IMR-90 (cell line): Measurements from ENCODE around the gene NRP1. TPM values are rescaled to one million over a fixed set of nuclear protein-coding genes. Genes with fewer than 3 reads are reported as not detected.

ENCODE experiments used
- ATAC-seq: fragments of 200-7000 bp; cut with Tn5 transposase; 2 replicates; pipeline ENCODE4 v1.9.1; 2020; ENCODE audit warnings: low read depth, mild to moderate bottlenecking, moderate library complexity
- BruUV-seq: library from RNA; stranded (reverse); fragments of 400-500 nt; replicated peaks from 2 replicates; lab custom pipeline; 2021; lab: Mats Ljungman, UMichigan
- CTCF ChIA-PET: fragments of 300-600 bp; formaldehyde crosslinking; extraction: SDS; loops from one replicate; lab custom pipeline; 2021; ENCODE audit warnings: antibody characterized with exemption; lab: Yijun Ruan, JAX
- POLR2A ChIA-PET: fragments of 300-600 bp; sonication (Branson Sonifier 250); formaldehyde crosslinking; loops from one replicate; lab custom pipeline; 2022; ENCODE audit warnings: antibody characterized with exemption; ENCODE audit not compliant: unreplicated experiment; lab: Charles Lee
- DNase-seq: peaks from one replicate; pipeline ENCODE4 v3.0.0; 2013
- H2AFZ ChIP-seq: replicated peaks from 2 replicates; pipeline ENCODE3; 2013; ENCODE audit warnings: low read length, mild to moderate bottlenecking; ENCODE audit not compliant: poor library complexity
- H2AK5ac ChIP-seq: 2 replicates; pipeline ENCODE4 v1.6.1; 2013; ENCODE audit warnings: low read depth, low read length, inconsistent platforms
- H2AK9ac ChIP-seq: replicated peaks from 2 replicates; pipeline ENCODE3; 2013; ENCODE audit warnings: mild to moderate bottlenecking, low read depth, low read length, moderate library complexity; ENCODE audit not compliant: poor library complexity
- H2BK120ac ChIP-seq: 2 replicates; pipeline ENCODE4 v1.6.1; 2013; ENCODE audit warnings: low read depth, low read length, inconsistent platforms
- H2BK15ac ChIP-seq: 3 replicates; pipeline ENCODE4 v1.6.1; 2013; ENCODE audit warnings: low read depth, low read length, inconsistent platforms
- H2BK20ac ChIP-seq: 2 replicates; pipeline ENCODE4 v1.6.1; 2013; ENCODE audit warnings: low read depth, mild to moderate bottlenecking, inconsistent platforms, low read length, moderate library complexity
- H2BK5ac ChIP-seq: 2 replicates; pipeline ENCODE4 v1.6.1; 2013; ENCODE audit warnings: mild to moderate bottlenecking, low read depth, low read length, inconsistent platforms; ENCODE audit not compliant: poor library complexity, severe bottlenecking
- H3K14ac ChIP-seq: replicated peaks from 2 replicates; pipeline ENCODE4 v1.6.1; 2013; ENCODE audit warnings: low read depth, low read length, inconsistent platforms
- H3K18ac ChIP-seq: 2 replicates; pipeline ENCODE4 v1.6.1; 2013; ENCODE audit warnings: low read depth, low read length, control low read depth
- H3K23ac ChIP-seq: 2 replicates; pipeline ENCODE4 v1.6.1; 2013; ENCODE audit warnings: low read depth, low read length, inconsistent platforms
- H3K27ac ChIP-seq: 2 replicates; pipeline ENCODE4 v1.5.1; 2013; ENCODE audit warnings: mild to moderate bottlenecking, control low read depth, low read length; ENCODE audit not compliant: insufficient read depth
- H3K27me3 ChIP-seq: 2 replicates; pipeline ENCODE4 v1.6.1; 2013; ENCODE audit warnings: low read length; ENCODE audit not compliant: control insufficient read depth, insufficient read depth
- H3K36me3 ChIP-seq: 2 replicates; pipeline ENCODE4 v1.6.1; 2013; ENCODE audit warnings: low read length, mixed read lengths; ENCODE audit not compliant: control insufficient read depth, insufficient read depth
- H3K4ac ChIP-seq: 2 replicates; pipeline ENCODE4 v1.6.1; 2013; ENCODE audit warnings: low read depth, low read length, inconsistent platforms
- H3K4me1 ChIP-seq: 2 replicates; pipeline ENCODE4 v1.6.1; 2013; ENCODE audit warnings: low read length, mixed read lengths; ENCODE audit not compliant: control insufficient read depth, insufficient read depth
- H3K4me2 ChIP-seq: 2 replicates; pipeline ENCODE4 v1.6.1; 2013; ENCODE audit warnings: low read depth, mild to moderate bottlenecking, control low read depth, low read length, moderate library complexity
- H3K4me3 ChIP-seq: 2 replicates; pipeline ENCODE4 v1.5.1; 2013; ENCODE audit warnings: low read depth, mild to moderate bottlenecking, control low read depth, low read length, moderate library complexity; ENCODE audit not compliant: insufficient read depth
- H3K56ac ChIP-seq: 2 replicates; pipeline ENCODE4 v1.6.1; 2013; ENCODE audit warnings: low read length, inconsistent platforms; ENCODE audit not compliant: insufficient read depth; ENCODE audit errors: extremely low read depth
- H3K79me1 ChIP-seq, 2 experiments: 2 replicates each; pipeline ENCODE4 v1.6.1; 2013; ENCODE audit warnings: low read length in 2 of 2, inconsistent platforms in 1 of 2, low read depth in 1 of 2
- H3K9ac ChIP-seq: 2 replicates; pipeline ENCODE4 v1.6.1; 2013; ENCODE audit warnings: low read depth, low read length, control low read depth
- H3K9me1 ChIP-seq: 2 replicates; pipeline ENCODE4 v1.6.1; 2013; ENCODE audit warnings: low read length, inconsistent platforms; ENCODE audit not compliant: insufficient read depth
- H3K9me3 ChIP-seq: 2 replicates; pipeline ENCODE4 v1.6.1; 2013; ENCODE audit warnings: low read length; ENCODE audit not compliant: control insufficient read depth, insufficient read depth
- H4K20me1 ChIP-seq: 2 replicates; pipeline ENCODE4 v1.6.1; 2013; ENCODE audit warnings: low read length, inconsistent platforms; ENCODE audit not compliant: insufficient read depth
- H4K5ac ChIP-seq: 2 replicates; pipeline ENCODE4 v1.6.1; 2013; ENCODE audit warnings: mild to moderate bottlenecking, low read depth, low read length, control low read depth
- H4K8ac ChIP-seq, 2 experiments: 2 replicates each; pipeline ENCODE4 v1.6.1; 2013; ENCODE audit warnings: low read depth in 2 of 2, low read length in 2 of 2, control low read depth in 1 of 2, inconsistent platforms in 1 of 2
- H4K91ac ChIP-seq: 2 replicates; pipeline ENCODE4 v1.6.1; 2013; ENCODE audit warnings: low read depth, low read length, inconsistent platforms; ENCODE audit not compliant: insufficient read depth
- BHLHE40 ChIP-seq: fragments of 150-350 bp; IDR thresholded peaks from 2 replicates; pipeline ENCODE4 v1.6.1; 2016; ENCODE audit warnings: mild to moderate bottlenecking, low read depth, low read length
- CHD1 ChIP-seq: IDR thresholded peaks from 2 replicates; pipeline ENCODE4 v1.6.1; 2012; ENCODE audit warnings: low read depth, low read length, improper control_type of control experiment
- ELK1 ChIP-seq: fragments of 150-350 bp; IDR thresholded peaks from 2 replicates; pipeline ENCODE4 v1.6.1; 2016; ENCODE audit warnings: low read depth, mild to moderate bottlenecking, low read length, moderate library complexity, borderline replicate concordance
- FOS ChIP-seq: fragments of 150-350 bp; IDR thresholded peaks from 2 replicates; pipeline ENCODE4 v1.6.1; 2016; ENCODE audit warnings: low read depth, low read length
- MAFK ChIP-seq: IDR thresholded peaks from 2 replicates; pipeline ENCODE4 v1.6.1; 2012; ENCODE audit warnings: low read depth, low read length, improper control_type of control experiment
- MXI1 ChIP-seq: IDR thresholded peaks from 2 replicates; pipeline ENCODE4 v1.6.1; 2012; ENCODE audit warnings: low read depth, mild to moderate bottlenecking, low read length, moderate library complexity, borderline replicate concordance
- NFE2L2 ChIP-seq: fragments of 150-350 bp; IDR thresholded peaks from 2 replicates; pipeline ENCODE4 v1.6.1; 2016; ENCODE audit warnings: low read depth, mild to moderate bottlenecking, low read length
- POLR2A ChIP-seq: IDR thresholded peaks from 2 replicates; pipeline ENCODE4 v1.6.1; 2012; ENCODE audit warnings: mild to moderate bottlenecking, low read depth, low read length
- RAD21 ChIP-seq: IDR thresholded peaks from 2 replicates; pipeline ENCODE4 v1.6.1; 2012; ENCODE audit warnings: low read length, improper control_type of control experiment
- RCOR1 ChIP-seq: IDR thresholded peaks from 2 replicates; pipeline ENCODE4 v1.6.1; 2012; ENCODE audit warnings: mild to moderate bottlenecking, low read length, improper control_type of control experiment; ENCODE audit not compliant: insufficient replicate concordance
- RFX5 ChIP-seq: IDR thresholded peaks from 2 replicates; pipeline ENCODE4 v1.8.0; 2012; ENCODE audit warnings: low read depth, mild to moderate bottlenecking, low read length, moderate library complexity
- SMC3 ChIP-seq: fragments of 150-350 bp; IDR thresholded peaks from 2 replicates; pipeline ENCODE4 v1.6.1; 2016; ENCODE audit warnings: low read depth, mild to moderate bottlenecking, antibody characterized with exemption, low read length, moderate library complexity
- USF2 ChIP-seq: fragments of 150-350 bp; IDR thresholded peaks from 2 replicates; pipeline ENCODE4 v1.6.1; 2017; ENCODE audit warnings: mild to moderate bottlenecking, antibody characterized with exemption, low read length, low read depth
- WGBS, 2 experiments: methylation state at CpG; one replicate each; pipeline versions ENCODE4 v1.1.5 to v1.1.7; 2013; ENCODE audit warnings: missing lambda C conversion rate in 2 of 2; ENCODE audit not compliant: insufficient read length in 1 of 2; ENCODE audit errors: extremely low coverage in 2 of 2; 5-methylcytosine and 5-hydroxymethylcytosine counted together
- dilution Hi-C: fragments of 300-500 bp; cut with HindIII; formaldehyde crosslinking; loops from one replicate; pipeline ENCODE4 v1.14.3; 2018; ENCODE audit warnings: low sequenced_read_pairs; ENCODE audit not compliant: unreplicated experiment
- in situ Hi-C: fragments of 300-500 bp; cut with MboI; formaldehyde crosslinking; loops from 3 replicates; pipeline ENCODE4 v1.14.3; 2019; ENCODE audit warnings: low sequenced_read_pairs, inconsistent platforms, mixed read lengths
- intact Hi-C: fragments of 100-400 bp; cut with micrococcal nuclease; formaldehyde crosslinking; loops from 2 replicates; pipeline ENCODE4 v1.10.0; 2022
- polyA plus RNA-seq, 3 experiments: library from polyadenylated mRNA; depleted of rRNA; stranded (reverse); fragments of >200 nt; gene quantifications; 2 replicates each; pipeline ENCODE4 v1.2.3, GENCODE V29; 2012; ENCODE audit warnings: low replicate concordance in 1 of 3
- total RNA-seq: library from RNA; depleted of rRNA; stranded (reverse); fragments of >200 nt; gene quantifications from 2 replicates; pipeline ENCODE4 v1.2.3, GENCODE V29; 2012

Gene NRP1
- total and polyA plus RNA-seq, 2 of the 4 experiments (the other 2 are of a cell fraction) = 108 to 227 TPM

GRCh38 chr10:33301097-33301789 lies 33.2 kb downstream of the NRP1 start:
- no TSS peak for BruUV-seq
- Histone ChIP-seq H3K9me1 (peaks cover 9% of the 10 kb centered on the region), H2AK5ac (no peak overlapping the region), H4K91ac (no peak overlapping the region), H3K9me3 (no peaks in the 10 kb centered on the region), H3K27ac (no peak overlapping the region), H2BK20ac (no peak overlapping the region), H3K4me2 (no peak overlapping the region), H3K18ac (no peak overlapping the region), H2BK15ac (no peak overlapping the region), H4K8ac (no peak overlapping the region), H3K56ac (no peak overlapping the region), H3K27me3 (no peaks in the 10 kb centered on the region), H4K20me1 (peaks cover 7% of the 10 kb centered on the region; the same call in 1 of the 2 replicates), H3K23ac (no peak overlapping the region), H2AFZ (no peak overlapping the region), H3K4me1 (peaks cover 17% of the 10 kb centered on the region), H3K9ac (no peak overlapping the region), H2BK5ac (no peak overlapping the region), H4K5ac (no peak overlapping the region), H3K79me1 (peaks cover 58 to 77% of the 10 kb centered on the region in 2 experiments), H2AK9ac (no peak overlapping the region), H3K36me3 (peaks cover 2% of the 10 kb centered on the region), H3K4ac (no peak overlapping the region), H3K14ac (peak overlapping the region; percentile 38; the same call in 1 of the 2 replicates), H2BK120ac (no peak overlapping the region), H3K4me3 (no peak overlapping the region)
- intact Hi-C loops = loop anchor here (10.0 kb wide), 1 partner anchor 286 kb away; no protein-coding TSS in a partner anchor
- TF ChIP-seq FOS (no peak), USF2 (no peak), RAD21 (no peak), ELK1 (no peak), SMC3 (no peak), POLR2A (no peak), RCOR1 (no peak), RFX5 (no peak), MAFK (no peak), NFE2L2 (no peak), MXI1 (no peak), BHLHE40 (no peak), CHD1 (no peak)
- CTCF ChIA-PET = no interaction called here
- WGBS, 2 experiments = 80% methylated on average over 1 of the region's 9 CpGs; no CpG with 5 or more reads in 1 of the 2 experiments
- POLR2A ChIA-PET = no interaction called here
- DNase-seq (no peak), ATAC-seq (no peak)
- dilution Hi-C loops = no loop called here
- in situ Hi-C loops = no loop called here
